MM.1S (cell line): ENCODE data around the gene ING3.

Source experiments
- EZH2 ChIP-seq: fragments of 300-600 bp; sonication (generic); optimal IDR thresholded peaks from 2 replicates; pipeline ENCODE3; 2017; ENCODE audit warnings: low read depth, mild to moderate bottlenecking, antibody characterized with exemption, low read length, mixed read lengths
- TF ChIP-seq, protein P1 (sequence below): fragments of 300-600 bp; sonication (generic); IDR thresholded peaks from 2 replicates; pipeline ENCODE4 v1.5.1; 2016; ENCODE audit warnings: antibody characterized with exemption, low read length, mixed read lengths

DNA sequence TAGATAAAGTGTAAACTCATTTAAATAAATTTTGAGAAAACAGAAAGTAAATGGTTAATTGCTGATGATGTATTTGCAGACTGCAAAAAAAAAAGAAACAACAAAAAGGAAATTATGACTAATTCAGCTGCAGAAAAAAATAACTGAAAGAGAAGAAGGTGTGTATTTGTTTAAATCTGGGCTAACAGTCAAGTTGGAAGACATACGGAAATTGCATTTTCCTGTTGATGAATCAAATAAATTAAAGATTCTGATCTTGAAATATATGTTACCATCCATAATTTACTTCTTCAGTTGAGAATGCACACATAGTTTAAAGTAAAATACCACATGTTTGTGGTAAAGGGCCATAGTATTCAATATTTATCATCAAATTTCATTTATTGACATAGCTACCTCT lies 19.3 kb upstream of the ING3 start:
- TF ChIP-seq, protein P1, sequence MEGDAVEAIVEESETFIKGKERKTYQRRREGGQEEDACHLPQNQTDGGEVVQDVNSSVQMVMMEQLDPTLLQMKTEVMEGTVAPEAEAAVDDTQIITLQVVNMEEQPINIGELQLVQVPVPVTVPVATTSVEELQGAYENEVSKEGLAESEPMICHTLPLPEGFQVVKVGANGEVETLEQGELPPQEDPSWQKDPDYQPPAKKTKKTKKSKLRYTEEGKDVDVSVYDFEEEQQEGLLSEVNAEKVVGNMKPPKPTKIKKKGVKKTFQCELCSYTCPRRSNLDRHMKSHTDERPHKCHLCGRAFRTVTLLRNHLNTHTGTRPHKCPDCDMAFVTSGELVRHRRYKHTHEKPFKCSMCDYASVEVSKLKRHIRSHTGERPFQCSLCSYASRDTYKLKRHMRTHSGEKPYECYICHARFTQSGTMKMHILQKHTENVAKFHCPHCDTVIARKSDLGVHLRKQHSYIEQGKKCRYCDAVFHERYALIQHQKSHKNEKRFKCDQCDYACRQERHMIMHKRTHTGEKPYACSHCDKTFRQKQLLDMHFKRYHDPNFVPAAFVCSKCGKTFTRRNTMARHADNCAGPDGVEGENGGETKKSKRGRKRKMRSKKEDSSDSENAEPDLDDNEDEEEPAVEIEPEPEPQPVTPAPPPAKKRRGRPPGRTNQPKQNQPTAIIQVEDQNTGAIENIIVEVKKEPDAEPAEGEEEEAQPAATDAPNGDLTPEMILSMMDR: no peak
- no peak for TF ChIP-seq EZH2
